ENCODE measurements around the gene CEACAM7.

- TF ChIP-seq ARNT (IDR thresholded peaks at IDR 0.05) (no peak), ELF4 (IDR thresholded peaks at IDR 0.05) (no peak), ZNF384 (IDR thresholded peaks at IDR 0.05) (no peak), NFRKB (IDR thresholded peaks at IDR 0.05) (no peak), SP1 (IDR thresholded peaks at IDR 0.05) (no peak)
Observed at GRCh38 chr19:41646589-41647204, 41.4 kb downstream of the CEACAM7 start.

Measured in HEK293T (cell line).